Left lung (tissue), 10 donors: ENCODE results near the gene MYO1A. TPM values are rescaled to one million over a fixed set of nuclear protein-coding genes. Genes with fewer than 3 reads are reported as not detected.

Experiments
- ATAC-seq: fragments of 200-7000 bp; cut with Tn5 transposase; one replicate; pipeline ENCODE4 v1.9.1; 2020; ENCODE audit warnings: moderate library complexity
- DNase-seq, 4 donors: peaks; one replicate each; pipeline ENCODE4 v3.0.0-alpha.2; 2013 to 2020
- H3K27ac ChIP-seq, 2 donors: fragments of 200-600 bp; sonication (generic) in 1 of 2; one replicate each; pipeline versions ENCODE4 v1.5.0 to v1.8.0; 2020 to 2021
- H3K27me3 ChIP-seq, 2 donors: fragments of 200-600 bp; sonication (generic) in 1 of 2; one replicate each; pipeline versions ENCODE4 v1.5.0 to v1.8.0; 2020 to 2021
- H3K36me3 ChIP-seq, 2 donors: fragments of 200-600 bp; sonication (generic) in 1 of 2; one replicate each; pipeline versions ENCODE4 v1.5.0 to v1.8.0; 2020 to 2021
- H3K4me1 ChIP-seq, 2 donors: fragments of 200-600 bp; one replicate each; pipeline ENCODE4 v1.8.0; 2021
- H3K4me3 ChIP-seq, 2 donors: fragments of 200-600 bp; sonication (generic) in 1 of 2; one replicate each; pipeline versions ENCODE4 v1.5.0 to v1.8.0; 2020 to 2021; ENCODE audit warnings: mild to moderate bottlenecking in 1 of 2
- H3K9me3 ChIP-seq, 2 donors: fragments of 200-600 bp; sonication (generic) in 1 of 2; one replicate each; pipeline versions ENCODE4 v1.5.0 to v1.8.0; 2020 to 2021
- CTCF ChIP-seq, 2 donors: fragments of 200-600 bp; sonication (generic) in 1 of 2; IDR thresholded peaks; one replicate each; pipeline versions ENCODE4 v1.5.0 to v1.8.0; 2021; ENCODE audit warnings: antibody characterized with exemption in 2 of 2
- intact Hi-C, 2 donors: fragments of 100-400 bp; cut with DNase I; formaldehyde crosslinking; loops; one replicate each; pipeline versions ENCODE4 v1.11.2 to v1.14.2; 2022
- polyA plus RNA-seq, 6 donors: library from polyadenylated mRNA; unstranded; fragments of 120-200 nt; gene quantifications; one replicate each; pipeline ENCODE4 v1.2.1, GENCODE V29; 2013; ENCODE audit not compliant: insufficient read length in 6 of 6
- total RNA-seq, 2 donors: library from RNA; stranded (reverse); fragmentation: NEBNext Ultra II Directional; extraction: Animal tissue kit (Norgen Biotek cat#: 25700); gene quantifications; one replicate each; pipeline ENCODE4 v1.2.1, GENCODE V29; 2021
- donor health status: DM: no; HTN: yes; CAD: no.
- donor health status: DM: no; HTN: no; CAD: no.

Gene MYO1A
- total and polyA plus RNA-seq, 8 donors: 0.07 to 0.29 (median 0.19) TPM; not detected in 2

- H3K36me3 ChIP-seq: peaks cover 0 to 47% of the 10 kb centered on the region in 2 donors
- no peak for DNase-seq
- peaks cover 6 to 24% of the 10 kb centered on the region in 2 donors for H3K4me1 ChIP-seq
- no peak overlapping the region for H3K4me3 ChIP-seq
- no peaks in the 10 kb centered on the region for H3K9me3 ChIP-seq
- no peak for ATAC-seq
- H3K27ac ChIP-seq: no peak overlapping the region
- H3K27me3 ChIP-seq: no peaks in the 10 kb centered on the region
- no peak for TF ChIP-seq CTCF (IDR thresholded peaks at IDR 0.05)
- intact Hi-C loops: no loop called here
Measured at GRCh38 chr12:57000393-57000792, 49.5 kb downstream of the MYO1A start.

- Histone ChIP-seq H3K36me3 (peaks cover 0 to 44% of the 10 kb centered on the region in 2 donors), H3K4me3 (no peak overlapping the region), H3K27me3 (no peaks in the 10 kb centered on the region), H3K9me3 (no peaks in the 10 kb centered on the region), H3K27ac (no peak overlapping the region), H3K4me1 (peaks cover 0 to 18% of the 10 kb centered on the region in 2 donors)
- intact Hi-C loops: no loop called here
- TF ChIP-seq CTCF (IDR thresholded peaks at IDR 0.05): no peak
- DNase-seq (no peak), ATAC-seq (no peak)
Measured at GRCh38 chr12:56999456-56999855, 50.5 kb downstream of the MYO1A start.

- H3K4me1 ChIP-seq: peaks cover 0 to 18% of the 10 kb centered on the region in 2 donors
- H3K36me3 ChIP-seq: peaks cover 0 to 39% of the 10 kb centered on the region in 2 donors
- no peak overlapping the region for H3K27ac ChIP-seq
- H3K9me3 ChIP-seq: no peaks in the 10 kb centered on the region
- DNase-seq (no peak), ATAC-seq (no peak)
- no peaks in the 10 kb centered on the region for H3K27me3 ChIP-seq
- H3K4me3 ChIP-seq: no peak overlapping the region
- intact Hi-C loops: no loop called here
- no peak for TF ChIP-seq CTCF (IDR thresholded peaks at IDR 0.05)
Measured at GRCh38 chr12:56998981-56999380, 50.9 kb downstream of the MYO1A start.

- no peak overlapping the region for H3K4me3 ChIP-seq
- H3K27me3 ChIP-seq: no peaks in the 10 kb centered on the region
- H3K27ac ChIP-seq: no peak overlapping the region
- intact Hi-C loops: no loop called here
- DNase-seq (no peak), ATAC-seq (no peak)
- no peaks in the 10 kb centered on the region for H3K9me3 ChIP-seq
- TF ChIP-seq CTCF (IDR thresholded peaks at IDR 0.05): no peak
- H3K4me1 ChIP-seq: peaks cover 0 to 18% of the 10 kb centered on the region in 2 donors
- H3K36me3 ChIP-seq: peaks cover 0 to 33% of the 10 kb centered on the region in 2 donors
Measured at GRCh38 chr12:56998316-56998715, 51.6 kb downstream of the MYO1A start.

- Histone ChIP-seq H3K9me3 (no peaks in the 10 kb centered on the region), H3K27ac (no peak overlapping the region), H3K27me3 (no peaks in the 10 kb centered on the region), H3K4me1 (peaks cover 0 to 23% of the 10 kb centered on the region in 2 donors), H3K36me3 (peaks cover 0 to 19% of the 10 kb centered on the region in 2 donors), H3K4me3 (no peak overlapping the region)
- DNase-seq (no peak), ATAC-seq (no peak)
- TF ChIP-seq CTCF (IDR thresholded peaks at IDR 0.05): no peak
- intact Hi-C loops: no loop called here
Measured at GRCh38 chr12:56996793-56997545, 53.0 kb downstream of the MYO1A start.
